Measurements from ENCODE around the gene ARL15. TPM values are rescaled to one million over a fixed set of nuclear protein-coding genes. Genes with fewer than 3 reads are reported as not detected.

Gene ARL15
- total and polyA plus RNA-seq, 2 of the 8 experiments (the other 6 are each of a cell fraction or from before 2014, with no cell fraction given), result 9.9 to 21.2 TPM

- no peak for FAIRE-seq
- Histone ChIP-seq H4K91ac (replicated peaks; ENCODE audit: insufficient read length, low read length) (no peak overlapping the region), H3K14ac (ENCODE audit: insufficient read length) (no peak overlapping the region), H3K4me2 (ENCODE audit: insufficient read depth in 1 of 2, low read depth in 2 of 2, low read length in 2 of 2) (no peak overlapping the region), H4K8ac (ENCODE audit: extremely low read depth, insufficient read depth, low read length) (no peak overlapping the region), H3K36me3 (ENCODE audit: control insufficient read depth in 2 of 4, insufficient read depth in 4 of 4, low read length in 3 of 4) (no peaks in the 10 kb centered on the region), H2BK20ac (ENCODE audit: low read length) (no peak overlapping the region), H3K27ac (ENCODE audit: low read depth, low read length) (no peak overlapping the region), H4K5ac (ENCODE audit: insufficient read length, low read depth, low read length) (no peak overlapping the region), H3K56ac (replicated peaks; ENCODE audit: insufficient read length, low read depth, low read length) (no peak overlapping the region), H3K23me2 (ENCODE audit: low read depth, low read length) (no peaks in the 10 kb centered on the region), H2BK12ac (ENCODE audit: low read depth, low read length) (no peak overlapping the region), H3K4me3 (ENCODE audit: extremely low read depth in 1 of 4, insufficient read depth in 2 of 4, low read depth in 3 of 4, low read length in 4 of 4) (no peak overlapping the region), H3K79me2 (ENCODE audit: control insufficient read depth in 1 of 2, insufficient read depth in 2 of 2, low read length in 2 of 2) (no peaks in the 10 kb centered on the region; a peak in 1 of 4 replicates), H2AK5ac (ENCODE audit: low read depth, low read length) (no peak overlapping the region), H2BK5ac (ENCODE audit: low read depth, low read length) (no peak overlapping the region), H3K9me3 (ENCODE audit: insufficient read depth in 2 of 2, low read depth in 1 of 2, low read length in 1 of 2) (no peaks in the 10 kb centered on the region), H4K20me1 (replicated peaks in 1 of 2; ENCODE audit: control insufficient read depth in 1 of 2, insufficient read depth in 2 of 2, low read length in 2 of 2) (no peaks in the 10 kb centered on the region), H2AFZ (ENCODE audit: low read length) (no peak overlapping the region), H2BK120ac (replicated peaks; ENCODE audit: low read depth, low read length) (no peak overlapping the region), H3K4ac (replicated peaks; ENCODE audit: insufficient read length, low read depth, low read length) (no peak overlapping the region), H2BK15ac (ENCODE audit: low read length) (no peak overlapping the region), H3K23ac (ENCODE audit: insufficient read length) (no peak overlapping the region), H3K79me1 (ENCODE audit: low read depth, low read length) (no peaks in the 10 kb centered on the region; the same call in 1 of the 2 replicates), H3K18ac (ENCODE audit: extremely low read depth, low read length) (no peak overlapping the region), H3K9ac (replicated peaks in 1 of 4; ENCODE audit: extremely low read depth in 1 of 4, low read depth in 3 of 4, low read length in 3 of 4) (no peak overlapping the region), H3K4me1 (replicated peaks in 1 of 4; ENCODE audit: control insufficient read depth in 3 of 4, insufficient read depth in 4 of 4, low read length in 3 of 4) (peaks cover 0 to 5% (median 1%) of the 10 kb centered on the region in 4 experiments; a peak in 2 of 7 replicates), H3K27me3 (replicated peaks in 1 of 4; ENCODE audit: control insufficient read depth in 3 of 4, extremely low read depth in 1 of 4, insufficient read depth in 3 of 4, low read length in 3 of 4) (no peaks in the 10 kb centered on the region)
- TF ChIP-seq E2F6 (IDR thresholded peaks at IDR 0.05) (no peak), PHF8 (conservative IDR thresholded peaks at IDR 0.05; ENCODE audit: low read depth, low read length) (no peak), SUZ12 (IDR thresholded peaks at IDR 0.05; ENCODE audit: low read length) (no peak), ASH2L (IDR thresholded peaks at IDR 0.05; ENCODE audit: low read length) (no peak), SIRT6 (IDR thresholded peaks at IDR 0.05; ENCODE audit: low read length) (no peak), SP1 (IDR thresholded peaks at IDR 0.05; ENCODE audit: low read depth, low read length) (no peak), RAD21 (IDR thresholded peaks at IDR 0.05 in 1 of 2, conservative IDR thresholded peaks at IDR 0.05 in 1 of 2; ENCODE audit: low read depth in 2 of 2, low read length in 2 of 2) (no peak), USF2 (IDR thresholded peaks at IDR 0.05; ENCODE audit: low read length) (no peak), SIN3A (conservative IDR thresholded peaks at IDR 0.05 in 1 of 2, IDR thresholded peaks at IDR 0.05 in 1 of 2; ENCODE audit: low read depth in 1 of 2, low read length in 2 of 2) (no peak), GTF2F1 (IDR thresholded peaks at IDR 0.05; ENCODE audit: borderline replicate concordance, low read depth, low read length) (no peak), BACH1 (IDR thresholded peaks at IDR 0.05; ENCODE audit: low read length) (no peak)
- WGBS, 2 experiments (ENCODE audit: extremely low coverage in 1 of 2, insufficient coverage in 1 of 2, insufficient read length in 1 of 2, insufficient replicate concordance in 2 of 2, low coverage in 1 of 2, low lambda C conversion rate in 2 of 2, missing lambda C conversion rate in 1 of 2), result 97% methylated on average over 5 of the region's 5 CpGs; no CpG with 5 or more reads in 1 of the 2 experiments
- CTCF ChIA-PET (ENCODE audit: partially characterized antibody), result interaction anchor here (0.8 kb wide), 1 partner anchor 752 kb away, joined by 3 read pairs; no protein-coding TSS in a partner anchor
- POLR2A ChIA-PET (ENCODE audit: partially characterized antibody), result no interaction called here
- no peak for DNase-seq (ENCODE audit: low read depth in 1 of 2, low spot score in 2 of 2)
Measured at GRCh38 chr5:54178207-54178606, 132.2 kb downstream of the ARL15 start.

Measured in H1 (cell line).